ENCODE data around the gene SCAI.
A peak's percentile ranks its signal among the peaks of the same experiment; 100 is the strongest.

Gene SCAI

GRCh38 chr9:124940521-124940893 is 202.8 kb downstream of the SCAI start:
- TF ChIP-seq, protein P1, sequence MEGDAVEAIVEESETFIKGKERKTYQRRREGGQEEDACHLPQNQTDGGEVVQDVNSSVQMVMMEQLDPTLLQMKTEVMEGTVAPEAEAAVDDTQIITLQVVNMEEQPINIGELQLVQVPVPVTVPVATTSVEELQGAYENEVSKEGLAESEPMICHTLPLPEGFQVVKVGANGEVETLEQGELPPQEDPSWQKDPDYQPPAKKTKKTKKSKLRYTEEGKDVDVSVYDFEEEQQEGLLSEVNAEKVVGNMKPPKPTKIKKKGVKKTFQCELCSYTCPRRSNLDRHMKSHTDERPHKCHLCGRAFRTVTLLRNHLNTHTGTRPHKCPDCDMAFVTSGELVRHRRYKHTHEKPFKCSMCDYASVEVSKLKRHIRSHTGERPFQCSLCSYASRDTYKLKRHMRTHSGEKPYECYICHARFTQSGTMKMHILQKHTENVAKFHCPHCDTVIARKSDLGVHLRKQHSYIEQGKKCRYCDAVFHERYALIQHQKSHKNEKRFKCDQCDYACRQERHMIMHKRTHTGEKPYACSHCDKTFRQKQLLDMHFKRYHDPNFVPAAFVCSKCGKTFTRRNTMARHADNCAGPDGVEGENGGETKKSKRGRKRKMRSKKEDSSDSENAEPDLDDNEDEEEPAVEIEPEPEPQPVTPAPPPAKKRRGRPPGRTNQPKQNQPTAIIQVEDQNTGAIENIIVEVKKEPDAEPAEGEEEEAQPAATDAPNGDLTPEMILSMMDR (IDR thresholded peaks at IDR 0.05; ENCODE audit: poor library complexity, severe bottlenecking): no peak
- ATAC-seq (ENCODE audit: low read depth) (no peak), DNase-seq (ENCODE audit: low spot score) (no peak)
- Histone ChIP-seq H3K27ac (ENCODE audit: poor library complexity, severe bottlenecking) (peak overlapping the region; percentile 79), H3K36me3 (ENCODE audit: low read depth) (peaks cover 12% of the 10 kb centered on the region; the same call in 1 of the 2 replicates), H3K4me1 (ENCODE audit: insufficient read depth, poor library complexity, severe bottlenecking) (peaks cover 2% of the 10 kb centered on the region), H3K4me3 (ENCODE audit: severe bottlenecking) (peak overlapping the region; percentile 85), H3K9me3 (ENCODE audit: severe bottlenecking) (no peaks in the 10 kb centered on the region), H3K27me3 (ENCODE audit: insufficient read depth, poor library complexity, severe bottlenecking) (no peaks in the 10 kb centered on the region)

DNA sequence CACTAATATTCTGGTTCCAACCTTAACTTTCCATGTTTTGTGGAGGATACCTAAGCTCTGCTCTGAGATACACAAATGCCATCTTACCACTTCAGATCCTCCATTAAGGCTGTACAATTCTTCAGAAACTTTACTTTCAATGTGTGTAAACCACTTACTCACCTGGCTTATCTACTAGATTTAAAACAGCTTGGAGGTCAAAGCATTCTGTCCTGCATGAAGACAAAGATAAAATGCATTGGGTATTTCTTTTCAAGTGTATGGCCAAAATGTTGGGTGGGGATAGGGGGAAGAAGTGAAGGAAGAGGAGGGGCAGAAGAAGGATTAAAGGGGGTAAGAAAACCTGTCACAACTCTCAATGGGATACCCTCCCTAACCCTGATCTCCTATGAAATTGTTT is 203.4 kb downstream of the SCAI start:
- Histone ChIP-seq H3K36me3 (ENCODE audit: low read depth) (peaks cover 12% of the 10 kb centered on the region), H3K9me3 (ENCODE audit: severe bottlenecking) (no peaks in the 10 kb centered on the region), H3K27me3 (ENCODE audit: insufficient read depth, poor library complexity, severe bottlenecking) (no peaks in the 10 kb centered on the region), H3K4me3 (ENCODE audit: severe bottlenecking) (peak overlapping the region; percentile 85), H3K4me1 (ENCODE audit: insufficient read depth, poor library complexity, severe bottlenecking) (peaks cover 2% of the 10 kb centered on the region), H3K27ac (ENCODE audit: poor library complexity, severe bottlenecking) (peak overlapping the region; percentile 79)
- ATAC-seq (ENCODE audit: low read depth): no peak
- DNase-seq (ENCODE audit: low spot score): no peak
- TF ChIP-seq, protein P1 (IDR thresholded peaks at IDR 0.05; ENCODE audit: poor library complexity, severe bottlenecking): no peak

DNA sequence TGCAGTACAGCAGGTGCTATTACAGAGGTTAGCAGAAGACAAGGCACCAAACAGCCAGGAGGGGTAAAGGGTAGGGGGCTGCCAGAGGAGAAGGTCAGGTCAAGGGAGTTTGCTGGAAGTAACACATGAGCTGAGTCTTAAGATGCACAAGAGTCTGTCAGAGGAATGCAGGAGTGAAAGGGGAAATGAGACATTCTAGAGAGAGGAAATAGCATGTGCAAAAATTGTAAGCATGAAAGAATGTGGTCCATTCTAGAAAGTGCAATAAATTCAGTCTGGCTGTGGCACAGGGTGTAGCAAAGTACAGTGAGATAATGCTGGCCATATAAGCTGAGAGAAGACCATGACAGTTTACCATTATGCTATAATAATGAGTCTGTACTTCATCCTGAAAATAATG is 209.0 kb downstream of the SCAI start:
- peaks cover 54% of the 10 kb centered on the region for H3K36me3 ChIP-seq (ENCODE audit: low read depth)
- no peak overlapping the region for H3K27ac ChIP-seq (ENCODE audit: poor library complexity, severe bottlenecking)
- no peaks in the 10 kb centered on the region for H3K27me3 ChIP-seq (ENCODE audit: insufficient read depth, poor library complexity, severe bottlenecking)
- no peaks in the 10 kb centered on the region for H3K4me1 ChIP-seq (ENCODE audit: insufficient read depth, poor library complexity, severe bottlenecking)
- DNase-seq (ENCODE audit: low spot score): no peak
- no peak for ATAC-seq (ENCODE audit: low read depth)
- H3K9me3 ChIP-seq (ENCODE audit: severe bottlenecking): no peaks in the 10 kb centered on the region
- TF ChIP-seq, protein P1 (IDR thresholded peaks at IDR 0.05; ENCODE audit: poor library complexity, severe bottlenecking): no peak
- H3K4me3 ChIP-seq (ENCODE audit: severe bottlenecking): no peak overlapping the region

DNA sequence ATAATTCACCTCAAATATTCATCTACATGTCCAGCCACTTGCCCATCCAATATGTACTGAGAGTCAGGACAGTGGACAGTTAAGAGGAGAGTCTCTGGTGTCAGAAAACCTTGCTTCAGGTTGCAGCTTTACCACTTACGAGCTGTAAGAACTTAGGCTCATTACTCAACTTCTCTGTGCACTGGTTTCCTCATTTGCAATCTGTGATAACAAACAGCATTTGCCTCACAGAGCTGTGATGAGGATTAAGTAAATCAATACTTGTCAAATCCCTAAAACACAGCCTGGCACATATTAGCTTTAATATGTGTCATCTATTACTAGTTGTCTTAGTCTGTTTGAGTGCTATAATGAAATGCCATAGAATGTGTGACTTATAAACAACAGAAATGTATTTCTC is 211.0 kb downstream of the SCAI start:
- H3K4me3 ChIP-seq (ENCODE audit: severe bottlenecking): no peak overlapping the region
- H3K27me3 ChIP-seq (ENCODE audit: insufficient read depth, poor library complexity, severe bottlenecking): no peaks in the 10 kb centered on the region
- TF ChIP-seq, protein P1 (IDR thresholded peaks at IDR 0.05; ENCODE audit: poor library complexity, severe bottlenecking): no peak
- no peaks in the 10 kb centered on the region for H3K9me3 ChIP-seq (ENCODE audit: severe bottlenecking)
- H3K27ac ChIP-seq (ENCODE audit: poor library complexity, severe bottlenecking): no peak overlapping the region
- DNase-seq (ENCODE audit: low spot score) (no peak), ATAC-seq (ENCODE audit: low read depth) (no peak)
- H3K4me1 ChIP-seq (ENCODE audit: insufficient read depth, poor library complexity, severe bottlenecking): no peaks in the 10 kb centered on the region
- H3K36me3 ChIP-seq (ENCODE audit: low read depth): peaks cover 74% of the 10 kb centered on the region

- H3K4me1 ChIP-seq (ENCODE audit: insufficient read depth, poor library complexity, severe bottlenecking): no peaks in the 10 kb centered on the region
- peaks cover 72% of the 10 kb centered on the region for H3K36me3 ChIP-seq (ENCODE audit: low read depth)
- no peaks in the 10 kb centered on the region for H3K27me3 ChIP-seq (ENCODE audit: insufficient read depth, poor library complexity, severe bottlenecking)
- no peaks in the 10 kb centered on the region for H3K9me3 ChIP-seq (ENCODE audit: severe bottlenecking)
- no peak for DNase-seq (ENCODE audit: low spot score)
- no peak for ATAC-seq (ENCODE audit: low read depth)
- TF ChIP-seq, protein P1 (IDR thresholded peaks at IDR 0.05; ENCODE audit: poor library complexity, severe bottlenecking): no peak
- H3K4me3 ChIP-seq (ENCODE audit: severe bottlenecking): no peak overlapping the region
- no peak overlapping the region for H3K27ac ChIP-seq (ENCODE audit: poor library complexity, severe bottlenecking)
Observed at GRCh38 chr9:124929464-124929863, 213.9 kb downstream of the SCAI start.

Data from RWPE2 (cell line).